K562 (cell line): ENCODE data around the gene STK24.

Experiments
- BHLHE40 ChIP-seq: IDR thresholded peaks from 2 replicates; pipeline ENCODE4 v1.6.1; 2011; ENCODE audit warnings: low read length, improper control_type of control experiment
- CREB1 ChIP-seq, 2 experiments: sonication (generic) in 1 of 2; formaldehyde crosslinking in 1 of 2; IDR thresholded peaks; 2 replicates each; pipeline versions ENCODE4 v1.6.1 to v1.8.0; 2012 to 2022; ENCODE audit warnings: inconsistent platforms in 1 of 2, mild to moderate bottlenecking in 1 of 2, missing genetic modification reagents in 1 of 2, moderate library complexity in 1 of 2
- E2F8 ChIP-seq: fragments of 450-650 bp; IDR thresholded peaks from 2 replicates; pipeline ENCODE4 v1.7.1; 2018; ENCODE audit warnings: mild to moderate bottlenecking, low read depth; ENCODE audit not compliant: partially characterized antibody
- ELF1 ChIP-seq: fragments of 200-800 bp; sonication (Bioruptor generic); IDR thresholded peaks from 2 replicates; pipeline ENCODE4 v1.6.1; 2016; ENCODE audit warnings: missing genetic modification characterization, missing compliant biosample characterization
- HMBOX1 ChIP-seq: sonication (generic); IDR thresholded peaks from 2 replicates; pipeline ENCODE4 v1.6.1; 2016
- MECOM ChIP-seq: fragments of 250-450 bp; sonication (Bioruptor Pico); IDR thresholded peaks from 2 replicates; pipeline ENCODE4 v1.8.0; 2022; ENCODE audit warnings: inconsistent platforms
- POLR2G ChIP-seq: fragments of 200-400 bp; formaldehyde crosslinking; IDR thresholded peaks from 2 replicates; pipeline ENCODE4 v1.6.1; 2017; ENCODE audit warnings: low read depth, mild to moderate bottlenecking, antibody characterized with exemption, low read length, moderate library complexity
- SMARCA4 ChIP-seq: fragments of 450-650 bp; IDR thresholded peaks from 2 replicates; pipeline ENCODE4 v1.6.1; 2016
- ZNF431 ChIP-seq: sonication (generic); formaldehyde crosslinking; IDR thresholded peaks from 2 replicates; pipeline ENCODE4 v1.8.0; 2022; ENCODE audit warnings: mild to moderate bottlenecking, missing genetic modification reagents
- ZNF583 ChIP-seq: fragments of 250-450 bp; sonication (Bioruptor Pico); IDR thresholded peaks from 2 replicates; pipeline ENCODE4 v1.4.0; 2020
- TF ChIP-seq, protein P1 (sequence below): fragments of 250-450 bp; sonication (Bioruptor Pico); IDR thresholded peaks from 2 replicates; pipeline ENCODE4 v1.8.0; 2021; ENCODE audit warnings: mild to moderate bottlenecking, moderate library complexity

GRCh38 chr13:98447881-98448641 lies 128.8 kb downstream of the STK24 start:
- TF ChIP-seq ZNF583 (no peak), CREB1 (IDR thresholded peaks at IDR 0.05) (no peak), CREB1 (CRISPR knock-in tag; IDR thresholded peaks at IDR 0.05) (no peak), POLR2G (no peak; the same call in 1 of the 2 replicates), MECOM (CRISPR knock-in tag) (no peak), HMBOX1 (no peak), BHLHE40 (no peak), ELF1 (no peak), E2F8 (no peak), SMARCA4 (no peak), ZNF431 (CRISPR knock-in tag) (no peak)
- TF ChIP-seq, protein P1, sequence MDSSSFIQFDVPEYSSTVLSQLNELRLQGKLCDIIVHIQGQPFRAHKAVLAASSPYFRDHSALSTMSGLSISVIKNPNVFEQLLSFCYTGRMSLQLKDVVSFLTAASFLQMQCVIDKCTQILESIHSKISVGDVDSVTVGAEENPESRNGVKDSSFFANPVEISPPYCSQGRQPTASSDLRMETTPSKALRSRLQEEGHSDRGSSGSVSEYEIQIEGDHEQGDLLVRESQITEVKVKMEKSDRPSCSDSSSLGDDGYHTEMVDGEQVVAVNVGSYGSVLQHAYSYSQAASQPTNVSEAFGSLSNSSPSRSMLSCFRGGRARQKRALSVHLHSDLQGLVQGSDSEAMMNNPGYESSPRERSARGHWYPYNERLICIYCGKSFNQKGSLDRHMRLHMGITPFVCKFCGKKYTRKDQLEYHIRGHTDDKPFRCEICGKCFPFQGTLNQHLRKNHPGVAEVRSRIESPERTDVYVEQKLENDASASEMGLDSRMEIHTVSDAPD (CRISPR knock-in tag) = no peak
